HepG2 (cell line): Measurements from ENCODE around the gene APOC4. TPM values are rescaled to one million over a fixed set of nuclear protein-coding genes. Genes with fewer than 3 reads are reported as not detected.

Source experiments
- AHDC1 ChIP-seq: sonication (generic); formaldehyde crosslinking; IDR thresholded peaks from 2 replicates; pipeline ENCODE4 v1.5.1; 2020; ENCODE audit warnings: mild to moderate bottlenecking, missing genetic modification reagents, borderline replicate concordance
- ARNT ChIP-seq: fragments of 450-650 bp; IDR thresholded peaks from 2 replicates; pipeline ENCODE4 v1.6.1; 2017
- ATF7-NPFF ChIP-seq: sonication (generic); formaldehyde crosslinking; IDR thresholded peaks from 2 replicates; pipeline ENCODE4 v1.8.1; 2023; ENCODE audit warnings: mild to moderate bottlenecking, low read depth, missing genetic modification reagents, moderate library complexity
- EHMT2 ChIP-seq: fragments of 200-600 bp; sonication (generic); IDR thresholded peaks from 2 replicates; pipeline ENCODE4 v1.7.0; 2017; ENCODE audit warnings: antibody characterized with exemption, low read depth, low read length, borderline replicate concordance
- ELF4 ChIP-seq: sonication (generic); formaldehyde crosslinking; IDR thresholded peaks from 2 replicates; pipeline ENCODE4 v1.5.0; 2020; ENCODE audit warnings: missing genetic modification reagents, mild to moderate bottlenecking, moderate library complexity, borderline replicate concordance
- FIP1L1 ChIP-seq: fragments of 200-400 bp; formaldehyde crosslinking; IDR thresholded peaks from 2 replicates; pipeline ENCODE4 v1.6.1; 2018; ENCODE audit warnings: low read depth, mild to moderate bottlenecking, low read length, moderate library complexity, borderline replicate concordance; ENCODE audit not compliant: insufficient read depth
- HDAC2 ChIP-seq: sonication (generic); formaldehyde crosslinking; IDR thresholded peaks from 2 replicates; pipeline ENCODE4 v1.4.0; 2020; ENCODE audit warnings: missing genetic modification reagents
- HOXA7 ChIP-seq: sonication (generic); formaldehyde crosslinking; IDR thresholded peaks from 2 replicates; pipeline ENCODE4 v1.8.1; 2022; ENCODE audit warnings: mild to moderate bottlenecking, missing genetic modification reagents, moderate library complexity
- KMT2A ChIP-seq: sonication (generic); formaldehyde crosslinking; IDR thresholded peaks from 2 replicates; pipeline ENCODE4 v1.4.0; 2020; ENCODE audit warnings: missing genetic modification reagents
- MAFK ChIP-seq, 2 experiments: IDR thresholded peaks in 1 of 2; conservative IDR thresholded peaks in 1 of 2; 2 replicates each; pipeline ENCODE4 v1.6.1; 2011; ENCODE audit warnings: improper control_type of control experiment in 2 of 2, low read length in 2 of 2
- NFE2 ChIP-seq: sonication (generic); formaldehyde crosslinking; IDR thresholded peaks from 2 replicates; pipeline ENCODE4 v1.4.0; 2020; ENCODE audit warnings: missing genetic modification reagents
- NFYB ChIP-seq: sonication (generic); formaldehyde crosslinking; IDR thresholded peaks from 2 replicates; pipeline ENCODE4 v1.4.0; 2020; ENCODE audit warnings: missing genetic modification reagents
- NR3C1 ChIP-seq: sonication (generic); formaldehyde crosslinking; IDR thresholded peaks from 2 replicates; pipeline ENCODE4 v1.4.0; 2020; ENCODE audit warnings: missing genetic modification reagents
- SP5 ChIP-seq: IDR thresholded peaks from 2 replicates; pipeline ENCODE4 v1.6.1; 2016; ENCODE audit warnings: low read depth, borderline replicate concordance
- TP53 ChIP-seq: sonication (generic); formaldehyde crosslinking; conservative IDR thresholded peaks from 2 replicates; pipeline ENCODE4 v1.4.0; 2020; ENCODE audit warnings: missing genetic modification reagents
- ZBED4 ChIP-seq: sonication (generic); formaldehyde crosslinking; IDR thresholded peaks from 2 replicates; pipeline ENCODE4 v1.4.0; 2020; ENCODE audit warnings: missing genetic modification reagents, borderline replicate concordance
- ZIK1 ChIP-seq: sonication (generic); formaldehyde crosslinking; IDR thresholded peaks from 2 replicates; pipeline ENCODE4 v1.5.0; 2020; ENCODE audit warnings: mild to moderate bottlenecking, low read depth, missing genetic modification reagents, borderline replicate concordance
- ZNF205 ChIP-seq: IDR thresholded peaks from 2 replicates; pipeline ENCODE4 v1.6.1; 2018; ENCODE audit warnings: missing biosample characterization, missing genetic modification reagents
- ZNF253 ChIP-seq: sonication (generic); formaldehyde crosslinking; IDR thresholded peaks from 2 replicates; pipeline ENCODE4 v1.8.0; 2022; ENCODE audit warnings: mild to moderate bottlenecking, missing genetic modification reagents, borderline replicate concordance
- ZNF333 ChIP-seq: sonication (generic); formaldehyde crosslinking; IDR thresholded peaks from 2 replicates; pipeline ENCODE4 v1.4.0; 2020; ENCODE audit warnings: mild to moderate bottlenecking, missing genetic modification reagents, borderline replicate concordance
- ZNF496 ChIP-seq: sonication (generic); formaldehyde crosslinking; IDR thresholded peaks from 2 replicates; pipeline ENCODE4 v1.8.1; 2023; ENCODE audit warnings: mild to moderate bottlenecking, moderate library complexity, missing genetic modification reagents; ENCODE audit not compliant: insufficient replicate concordance
- ZNF570 ChIP-seq: sonication (generic); formaldehyde crosslinking; IDR thresholded peaks from 2 replicates; pipeline ENCODE4 v1.4.0; 2020; ENCODE audit warnings: mild to moderate bottlenecking, missing genetic modification reagents, borderline replicate concordance
- ZNF776 ChIP-seq: sonication (generic); formaldehyde crosslinking; IDR thresholded peaks from 2 replicates; pipeline ENCODE4 v1.4.0; 2020; ENCODE audit warnings: mild to moderate bottlenecking, missing genetic modification reagents
- polyA plus RNA-seq, 8 experiments: library from polyadenylated mRNA; depleted of rRNA in 3 of 8; stranded (reverse) in 7 of 8; unstranded in 1 of 8; fragments of >200 nt; fragmentation: Illumina TruSeq in 4 of 8; extraction: Trizol in 4 of 8; gene quantifications; 2 replicates each; pipeline versions ENCODE4 v1.2.1 to v1.2.3, GENCODE V29; 2011 to 2016; ENCODE audit warnings: low read depth in 4 of 8, missing spikeins in 1 of 8, mixed read lengths in 1 of 8; ENCODE audit not compliant: insufficient read depth in 1 of 8
- total RNA-seq, 5 experiments: library from RNA; depleted of rRNA; stranded (reverse); fragments of >200 nt; fragmentation: Illumina TruSeq; extraction: Trizol; gene quantifications; 2 replicates each; pipeline ENCODE4 v1.2.3, GENCODE V29; 2016; ENCODE audit warnings: low read depth in 1 of 5

The APOC4 gene
- total and polyA plus RNA-seq, 2 of the 13 experiments (the other 11 are each of a cell fraction or from before 2014, with no cell fraction given): 0.46 TPM; not detected in 1

- no peak for TF ChIP-seq FIP1L1
- TF ChIP-seq ELF4: no peak
- no peak for TF ChIP-seq ZNF333 (CRISPR knock-in tag)
- no peak for TF ChIP-seq ZNF253 (CRISPR knock-in tag)
- no peak for TF ChIP-seq NFYB
- peak; percentile 92 for TF ChIP-seq AHDC1 (CRISPR knock-in tag)
- no peak for TF ChIP-seq EHMT2
- peak in 1 of 2 experiments; percentile 25; a peak in 1 of 4 replicates for TF ChIP-seq MAFK (conservative IDR thresholded peaks at IDR 0.05 in 1 of 2, IDR thresholded peaks at IDR 0.05 in 1 of 2; ENCODE audit: low read length in 2 of 2)
- TF ChIP-seq TP53 (CRISPR knock-in tag): peak; percentile 56; the same call in 1 of the 2 replicates
- no peak for TF ChIP-seq ZNF570 (CRISPR knock-in tag)
- TF ChIP-seq ATF7-NPFF (CRISPR knock-in tag): no peak; the same call in 1 of the 2 replicates
- TF ChIP-seq ZNF776 (CRISPR knock-in tag): no peak
- TF ChIP-seq HOXA7 (CRISPR knock-in tag): no peak
- peak; percentile 99 for TF ChIP-seq HDAC2 (CRISPR knock-in tag)
- no peak for TF ChIP-seq NFE2 (CRISPR knock-in tag)
- peak; percentile 89 for TF ChIP-seq SP5 (CRISPR knock-in tag)
- peak; percentile 93 for TF ChIP-seq ZNF205 (CRISPR knock-in tag)
- no peak for TF ChIP-seq ZBED4 (CRISPR knock-in tag)
- no peak for TF ChIP-seq ZIK1 (CRISPR knock-in tag)
- no peak for TF ChIP-seq KMT2A (CRISPR knock-in tag)
- TF ChIP-seq NR3C1 (CRISPR knock-in tag): no peak
- no peak for TF ChIP-seq ARNT
- TF ChIP-seq ZNF496 (CRISPR knock-in tag): no peak
These were observed 17.8 kb upstream of the APOC4 start (continued) for GRCh38 chr19:44924243-44924725.
